Loucy (cell line): ENCODE data around the gene VMAC.

Experiments
- CTCF ChIP-seq: fragments of 200-600 bp; sonication (generic); conservative IDR thresholded peaks from 2 replicates; pipeline ENCODE4 v1.5.1; 2014; ENCODE audit warnings: mild to moderate bottlenecking, antibody characterized with exemption, low read length
- EZH2phosphoT487 ChIP-seq: fragments of 200-600 bp; IDR thresholded peaks from 2 replicates; pipeline ENCODE4 v1.6.1; 2018; ENCODE audit warnings: antibody characterized with exemption, mild to moderate bottlenecking, moderate library complexity, borderline replicate concordance

- TF ChIP-seq CTCF (no peak), EZH2phosphoT487 (no peak)
Measured at GRCh38 chr19:5907241-5907640, 2.6 kb downstream of the VMAC start.
